ENCODE data around the gene PAPPA2.

- no peak for TF ChIP-seq CTCF (conservative IDR thresholded peaks at IDR 0.05 in 1 of 2, IDR thresholded peaks at IDR 0.05 in 1 of 2; ENCODE audit: low read depth in 1 of 2, low read length in 2 of 2)
- TF ChIP-seq EZH2 (IDR thresholded peaks at IDR 0.05; ENCODE audit: low read length, missing control alignments): no peak
Measured at GRCh38 chr1:176799327-176799726, 336.4 kb downstream of the PAPPA2 start.

Measured in fibroblast of lung (primary cell).